T47D (cell line): ENCODE results near the gene ALX1.
A peak's percentile ranks its signal among the peaks of the same experiment; 100 is the strongest.
"Not testable (repeated sequence)": the region's sequence is repeated elsewhere in the genome, so short reads cannot be mapped to it uniquely, and the experiment has no call there.

Source experiments
- DNase-seq, 2 experiments: peaks; one replicate each; pipeline versions ENCODE4 v3.0.0 to v3.0.0-alpha.2; 2011 to 2012; ENCODE audit warnings: low read depth in 1 of 2, low spot score in 1 of 2
- JUND ChIP-seq: IDR thresholded peaks from 2 replicates; pipeline ENCODE4 v1.6.1; 2012; ENCODE audit warnings: low read depth
- in situ Hi-C: cut with HindIII; loops from 2 replicates; pipeline ENCODE4 v1.10.0; 2016; ENCODE audit warnings: low sequenced_read_pairs, low pct_unique_long_range_greater_than_20kb

Gene ALX1

GRCh38 chr12:85310456-85311076 lies 30.5 kb downstream of the ALX1 start:
- in situ Hi-C loops = no loop called here
- TF ChIP-seq JUND = no peak
- DNase-seq = peak in 1 of 2 experiments; percentile 11

- DNase-seq = peak in 1 of 2 experiments; percentile 67
- in situ Hi-C loops = not testable (repeated sequence)
Observed at GRCh38 chr12:85317866-85318636, 38.0 kb downstream of the ALX1 start.

GRCh38 chr12:85322715-85323114 lies 42.7 kb downstream of the ALX1 start:
- no peak for DNase-seq
- no peak for TF ChIP-seq JUND
- in situ Hi-C loops = no loop called here

GRCh38 chr12:85325442-85325841 lies 45.4 kb downstream of the ALX1 start:
- no peak for TF ChIP-seq JUND
- no peak for DNase-seq
- in situ Hi-C loops = no loop called here

GRCh38 chr12:85329913-85330312 lies 49.9 kb downstream of the ALX1 start:
- in situ Hi-C loops = no loop called here
- no peak for DNase-seq
- TF ChIP-seq JUND = no peak

GRCh38 chr12:85348779-85349178 lies 68.8 kb downstream of the ALX1 start:
- in situ Hi-C loops = no loop called here
- DNase-seq = no peak
- no peak for TF ChIP-seq JUND

- in situ Hi-C loops = no loop called here
- TF ChIP-seq JUND = no peak
- DNase-seq = no peak
Observed at GRCh38 chr12:85350356-85350755, 70.3 kb downstream of the ALX1 start.
